Putamen (tissue), 1 donor: ENCODE data around the gene ADAMTS19.

Experiments
- DNase-seq: peaks from one replicate; pipeline ENCODE4 v3.0.0-alpha.2; 2016; ENCODE audit warnings: low spot score

Gene ADAMTS19

GRCh38 chr5:129672006-129672405 is 211.9 kb downstream of the ADAMTS19 start:
- no peak for DNase-seq

GRCh38 chr5:129679671-129680070 is 219.6 kb downstream of the ADAMTS19 start:
- DNase-seq = no peak

- DNase-seq = no peak
Observed at GRCh38 chr5:129687941-129688340, 227.8 kb downstream of the ADAMTS19 start.

- DNase-seq = no peak
Observed at GRCh38 chr5:129689045-129689444, 228.9 kb downstream of the ADAMTS19 start.

- no peak for DNase-seq
Observed at GRCh38 chr5:129691220-129691619, 231.1 kb downstream of the ADAMTS19 start.

- DNase-seq = no peak
Observed at GRCh38 chr5:129696636-129697035, 236.5 kb downstream of the ADAMTS19 start.

GRCh38 chr5:129698661-129699060 is 238.6 kb downstream of the ADAMTS19 start:
- DNase-seq = no peak

GRCh38 chr5:129716235-129716634 is 256.1 kb downstream of the ADAMTS19 start:
- no peak for DNase-seq

- no peak for DNase-seq
Observed at GRCh38 chr5:129716651-129717050, 256.6 kb downstream of the ADAMTS19 start.

- DNase-seq = no peak
Observed at GRCh38 chr5:129717751-129718310, 257.7 kb downstream of the ADAMTS19 start.

GRCh38 chr5:129718471-129719090 is 258.5 kb downstream of the ADAMTS19 start:
- DNase-seq = no peak

- DNase-seq = no peak
Observed at GRCh38 chr5:129724222-129724621, 264.1 kb downstream of the ADAMTS19 start.

- DNase-seq = no peak
Observed at GRCh38 chr5:129724647-129725046, 264.5 kb downstream of the ADAMTS19 start.

GRCh38 chr5:129739773-129740172 is 279.7 kb downstream of the ADAMTS19 start:
- no peak for DNase-seq

GRCh38 chr5:129743541-129744187 is 283.6 kb downstream of the ADAMTS19 start:
- DNase-seq = no peak

- no peak for DNase-seq
Observed at GRCh38 chr5:129745997-129746396, 285.9 kb downstream of the ADAMTS19 start.

- DNase-seq = no peak
Observed at GRCh38 chr5:129746876-129747275, 286.8 kb downstream of the ADAMTS19 start.

GRCh38 chr5:129747572-129748407 is 287.7 kb downstream of the ADAMTS19 start, which contains the start of gene MINAR2:
Gene MINAR2, plus strand, starts transcription at chr5:129748094. Its CDS starts 97 bp downstream, at chr5:129748191.
- no peak for DNase-seq

- DNase-seq = no peak
Observed at GRCh38 chr5:129748913-129749880, 289.1 kb downstream of the ADAMTS19 start.

- no peak for DNase-seq
Observed at GRCh38 chr5:129760636-129761325, 300.7 kb downstream of the ADAMTS19 start.

- DNase-seq = no peak
Observed at GRCh38 chr5:129763651-129764050, 303.6 kb downstream of the ADAMTS19 start.
